ENCODE measurements around the gene EIF3I.
"Not testable (repeated sequence)": the region's sequence is repeated elsewhere in the genome, so short reads cannot be mapped to it uniquely, and the experiment has no call there.

Gene EIF3I

DNA sequence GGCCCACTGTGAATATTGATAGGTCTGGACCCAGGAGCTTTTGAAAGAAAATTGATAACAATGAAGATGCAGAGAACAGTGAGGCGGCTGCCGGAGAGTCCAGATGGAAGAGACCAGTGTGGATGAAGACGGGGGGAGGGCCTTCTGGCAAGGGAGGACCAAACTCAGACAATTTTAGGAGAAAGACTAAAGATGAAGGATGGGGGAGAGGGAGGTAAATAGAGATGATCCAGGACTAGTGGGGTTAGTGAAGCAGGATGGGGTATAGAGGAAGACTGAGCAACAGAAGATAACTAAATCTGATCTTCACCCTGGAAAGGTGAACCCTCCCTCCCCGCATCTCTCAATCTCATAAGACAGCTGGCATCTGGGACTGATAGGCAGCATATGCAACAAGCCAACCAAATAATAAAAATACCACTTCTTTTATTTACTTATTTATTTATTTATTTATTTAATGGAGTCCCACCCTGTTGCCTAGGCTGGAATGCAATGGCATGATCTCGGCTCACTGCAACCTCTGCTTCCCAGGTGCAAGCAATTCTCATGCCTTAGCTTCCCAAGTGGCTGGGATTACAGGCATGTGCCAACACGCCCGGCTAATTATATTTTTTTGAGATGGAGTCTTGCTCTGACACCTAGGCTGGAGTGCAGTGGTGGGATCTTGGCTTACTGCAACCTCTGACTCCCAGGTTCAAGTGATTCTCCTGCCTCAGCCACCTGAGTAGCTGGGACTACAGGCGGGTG, 10.5 kb downstream of the EIF3I start:
- DNase-seq, result no peak

DNA sequence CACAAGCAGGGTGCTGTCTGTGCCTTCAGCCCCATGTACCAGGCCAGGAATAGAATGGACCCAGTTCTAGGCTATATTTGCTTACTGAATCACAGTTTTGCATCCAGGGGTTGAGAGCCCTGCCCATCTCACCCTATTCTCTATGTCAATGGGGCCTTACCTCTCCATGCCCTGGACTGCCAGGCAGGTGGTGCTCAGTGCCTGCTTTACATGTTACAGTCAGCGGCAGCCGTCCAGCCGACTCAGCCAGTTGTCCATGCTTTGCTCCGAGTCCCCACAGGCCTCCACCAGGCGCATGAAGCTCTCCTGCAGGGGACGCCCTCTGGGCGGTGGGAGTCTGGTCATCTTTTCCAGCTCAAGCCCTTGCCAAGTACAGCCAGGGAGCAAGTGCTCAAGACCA, 12.6 kb downstream of the EIF3I start:
- no peak for DNase-seq

DNA sequence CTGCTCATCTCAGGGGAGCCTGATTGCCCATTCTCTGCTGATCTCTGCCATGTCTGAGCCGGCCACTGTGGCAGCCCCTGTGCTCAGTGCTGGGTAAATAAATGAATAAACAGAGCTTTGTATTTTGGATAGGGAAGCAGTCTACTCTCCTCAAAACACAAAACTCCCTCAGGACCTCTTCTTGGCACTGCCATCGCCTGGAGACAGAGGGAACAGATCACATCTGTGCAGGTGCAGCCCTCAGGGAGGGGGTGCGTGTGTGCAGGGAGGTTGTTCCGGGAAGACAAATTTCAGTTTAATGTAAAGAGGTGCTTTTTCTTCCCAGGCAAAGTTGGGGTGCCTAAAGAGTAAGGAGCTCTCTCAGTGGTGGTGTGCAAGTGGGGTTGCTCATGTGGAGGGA, 17.1 kb downstream of the EIF3I start:
- DNase-seq, result no peak

DNA sequence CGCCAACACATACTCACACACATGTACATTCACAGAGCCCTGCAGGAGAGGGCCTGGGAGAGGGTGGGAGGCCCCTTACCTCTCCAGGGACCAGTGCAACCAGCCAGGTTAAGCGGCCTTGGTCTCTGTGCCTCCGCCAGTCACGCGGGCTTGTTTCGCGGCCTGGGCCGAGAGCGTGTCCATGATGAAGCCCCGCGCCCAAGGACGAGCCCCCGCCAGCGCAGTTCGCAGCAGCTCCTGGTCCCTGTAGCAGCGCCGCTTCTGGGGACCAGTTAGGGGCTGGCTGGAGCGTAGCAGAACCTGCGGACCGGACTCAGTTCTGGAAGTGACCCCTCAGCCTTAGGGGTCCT, 17.6 kb downstream of the EIF3I start:
- no peak for DNase-seq

DNA sequence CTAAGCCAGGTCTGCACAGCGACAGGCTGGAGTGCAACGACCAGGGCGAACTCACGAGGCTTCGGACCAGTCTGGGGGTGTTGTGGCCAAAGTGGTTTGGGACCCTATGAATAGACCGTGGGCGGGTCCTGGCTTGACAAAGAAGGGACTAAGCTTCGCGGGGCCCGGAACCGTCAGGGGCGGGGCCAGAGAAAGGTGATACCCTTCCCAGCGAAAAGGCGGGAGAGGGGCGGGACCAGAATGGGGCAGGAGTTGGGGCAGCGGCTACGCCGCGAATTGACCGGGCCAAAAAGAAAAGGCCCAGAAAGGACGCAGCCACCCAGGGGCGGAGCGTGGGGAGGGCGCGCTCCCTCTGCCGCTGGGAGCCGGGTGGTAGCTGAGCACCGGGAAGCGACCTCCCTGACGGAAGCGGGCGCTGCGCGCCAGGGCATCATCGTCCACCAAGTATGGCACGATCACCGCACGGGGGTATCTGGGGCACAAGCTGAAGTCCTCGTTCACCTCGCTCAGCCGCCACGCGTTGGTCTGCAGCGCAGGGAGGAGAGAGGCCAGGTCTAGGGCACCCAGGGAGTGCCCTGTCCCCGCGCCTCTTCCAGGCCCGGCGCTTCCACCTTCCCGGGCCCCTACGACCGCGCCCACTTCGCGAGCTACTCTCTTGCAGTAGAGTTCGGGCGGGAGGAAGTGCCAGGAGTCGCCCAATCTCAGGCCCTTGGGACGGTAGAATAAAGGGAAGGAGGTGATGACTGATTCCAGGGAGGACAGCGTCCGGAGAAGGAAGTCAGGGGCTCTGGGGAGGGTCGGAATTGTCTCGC, 18.1 kb downstream of the EIF3I start:
- no peak for DNase-seq

DNA sequence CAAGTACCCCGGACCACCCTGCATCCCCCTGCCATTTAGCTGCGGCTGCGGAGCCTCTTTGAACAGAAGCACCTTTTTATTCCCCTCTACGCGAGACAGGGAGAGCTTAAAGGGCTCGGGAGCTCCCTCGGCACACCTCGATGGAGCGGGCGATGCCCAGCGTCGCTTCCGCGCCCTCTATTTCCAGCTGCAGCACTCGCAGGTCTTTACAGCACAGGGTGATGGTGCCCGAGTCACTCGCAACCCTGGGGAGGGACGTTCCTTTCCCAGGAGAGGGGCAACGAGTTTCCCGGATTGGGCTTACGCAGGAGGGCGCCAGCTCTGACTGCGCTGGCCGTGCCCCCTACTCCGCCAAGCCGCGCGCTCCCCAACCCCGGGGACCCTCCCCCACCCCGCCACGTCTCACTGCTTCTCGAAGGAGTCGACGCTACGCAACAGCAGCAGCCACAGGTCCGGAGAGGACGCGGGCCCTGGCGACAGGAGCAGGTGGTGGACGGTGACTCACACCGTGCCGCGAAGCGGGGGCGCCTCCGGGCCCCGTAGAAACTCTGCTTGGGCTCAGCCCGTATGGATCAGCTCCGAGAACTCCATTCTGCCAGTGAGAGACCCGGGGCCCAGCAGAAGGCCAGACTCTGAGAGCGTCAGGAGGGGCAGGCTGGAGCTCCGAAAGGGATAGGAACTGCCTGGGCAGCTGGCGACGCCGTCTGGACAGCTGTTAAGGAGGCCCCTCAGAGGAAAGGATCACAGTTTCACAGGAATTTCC, 19.0 kb downstream of the EIF3I start:
- peak; percentile 57 for DNase-seq

DNA sequence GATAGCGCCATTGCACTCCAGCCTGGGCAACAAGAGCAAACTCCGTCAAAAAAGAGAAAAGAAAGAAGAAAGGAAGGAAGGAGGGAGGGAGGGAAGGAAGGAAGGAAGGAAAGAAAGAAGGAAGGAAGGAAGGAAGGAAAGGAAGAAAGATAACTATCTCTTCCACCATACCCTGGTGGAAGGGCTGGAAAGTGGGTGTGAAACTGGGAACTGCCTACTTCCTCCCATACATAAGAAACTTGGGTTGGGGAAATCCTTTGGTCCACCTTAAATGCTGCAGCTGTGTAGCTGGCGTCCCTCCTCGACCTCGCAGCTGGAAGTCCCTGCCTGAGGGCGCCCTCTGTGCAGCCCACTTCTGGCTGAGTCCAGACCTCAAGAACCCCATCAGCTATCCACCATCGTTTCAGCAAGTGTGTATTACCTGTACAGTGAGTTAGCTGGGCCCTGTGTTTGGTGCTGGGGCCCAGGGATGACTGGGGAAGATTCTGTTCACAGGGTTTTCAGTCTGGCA, 20.2 kb downstream of the EIF3I start:
- DNase-seq, result no peak

DNA sequence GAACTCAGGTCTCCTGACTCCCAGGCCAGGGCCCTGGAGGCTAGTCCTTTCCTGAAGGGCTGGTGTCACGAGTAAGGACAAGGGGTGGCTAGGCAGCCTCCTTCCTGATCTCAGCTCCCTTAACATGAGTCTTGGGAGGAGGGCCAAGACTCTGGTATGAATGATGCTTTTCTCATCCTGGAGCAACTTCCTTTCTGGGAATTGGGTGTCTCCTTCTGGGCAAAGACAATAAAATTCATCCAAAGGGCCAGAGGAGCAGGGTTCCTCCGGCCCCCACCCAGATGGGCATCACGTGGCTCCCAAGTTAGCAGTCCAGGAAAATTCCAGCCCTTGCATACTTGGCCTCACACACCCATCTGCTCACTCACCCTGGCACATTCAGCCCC, 24.7 kb downstream of the EIF3I start, which contains the start of gene FAM167B:
TSS of gene FAM167B (plus strand) at position 335 of the 386 bp plus-strand sequence. CDS start 200 bp downstream, outside the sequence.
- DNase-seq, result no peak

DNA sequence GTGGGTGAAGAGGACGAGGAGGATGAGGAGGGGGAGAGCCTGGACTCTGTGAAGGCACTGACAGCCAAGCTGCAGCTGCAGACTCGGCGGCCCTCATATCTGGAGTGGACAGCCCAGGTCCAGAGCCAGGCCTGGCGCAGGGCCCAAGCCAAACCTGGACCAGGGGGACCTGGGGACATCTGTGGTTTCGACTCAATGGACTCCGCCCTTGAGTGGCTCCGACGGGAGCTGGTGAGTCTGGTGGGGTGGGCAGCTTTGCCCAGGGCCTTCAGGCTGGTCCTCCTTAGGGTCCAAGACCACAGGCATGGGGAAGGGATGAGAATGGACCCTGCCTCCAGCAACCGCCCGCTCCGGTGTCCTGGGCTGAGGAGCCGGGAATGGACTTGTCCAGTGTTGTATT, 25.2 kb downstream of the EIF3I start:
- DNase-seq, result no peak

DNA sequence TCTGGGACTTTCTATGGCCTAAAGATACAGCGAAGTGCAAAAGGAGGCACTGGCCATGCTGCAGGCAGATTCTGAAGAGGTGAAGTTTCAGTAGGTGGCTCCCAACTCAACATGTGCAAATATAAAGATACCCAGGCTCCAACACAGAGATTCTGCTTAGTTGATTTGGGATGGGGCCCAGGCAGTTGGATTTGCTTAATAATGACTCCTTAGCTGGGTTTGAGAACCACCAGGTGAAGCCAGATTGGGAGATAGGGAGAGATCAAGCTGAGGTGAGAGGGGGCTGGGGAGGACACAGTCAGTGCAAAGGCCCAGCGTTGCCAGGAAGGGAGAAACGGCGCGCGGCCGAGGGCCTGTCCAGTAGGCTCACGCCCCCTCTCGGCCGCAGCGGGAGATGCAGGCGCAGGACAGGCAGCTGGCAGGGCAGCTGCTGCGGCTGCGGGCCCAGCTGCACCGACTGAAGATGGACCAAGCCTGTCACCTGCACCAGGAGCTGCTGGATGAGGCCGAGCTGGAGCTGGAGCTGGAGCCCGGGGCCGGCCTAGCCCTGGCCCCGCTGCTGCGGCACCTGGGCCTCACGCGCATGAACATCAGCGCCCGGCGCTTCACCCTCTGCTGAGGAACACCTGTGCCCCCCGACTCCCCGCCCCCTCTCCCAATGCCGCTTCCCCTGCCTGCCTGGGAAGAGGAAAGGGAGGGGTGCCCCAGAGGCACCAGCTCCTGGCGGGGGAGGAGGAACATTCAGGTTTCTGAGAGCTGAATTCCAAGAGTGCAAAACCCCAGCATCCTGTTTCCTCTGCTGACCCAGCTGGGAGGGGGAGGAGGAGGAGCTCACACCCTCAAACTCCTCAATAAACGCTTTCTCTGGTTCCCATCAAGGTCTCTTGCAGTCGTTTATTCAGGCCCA, 26.0 kb downstream of the EIF3I start:
- DNase-seq, result peak; percentile 8

DNA sequence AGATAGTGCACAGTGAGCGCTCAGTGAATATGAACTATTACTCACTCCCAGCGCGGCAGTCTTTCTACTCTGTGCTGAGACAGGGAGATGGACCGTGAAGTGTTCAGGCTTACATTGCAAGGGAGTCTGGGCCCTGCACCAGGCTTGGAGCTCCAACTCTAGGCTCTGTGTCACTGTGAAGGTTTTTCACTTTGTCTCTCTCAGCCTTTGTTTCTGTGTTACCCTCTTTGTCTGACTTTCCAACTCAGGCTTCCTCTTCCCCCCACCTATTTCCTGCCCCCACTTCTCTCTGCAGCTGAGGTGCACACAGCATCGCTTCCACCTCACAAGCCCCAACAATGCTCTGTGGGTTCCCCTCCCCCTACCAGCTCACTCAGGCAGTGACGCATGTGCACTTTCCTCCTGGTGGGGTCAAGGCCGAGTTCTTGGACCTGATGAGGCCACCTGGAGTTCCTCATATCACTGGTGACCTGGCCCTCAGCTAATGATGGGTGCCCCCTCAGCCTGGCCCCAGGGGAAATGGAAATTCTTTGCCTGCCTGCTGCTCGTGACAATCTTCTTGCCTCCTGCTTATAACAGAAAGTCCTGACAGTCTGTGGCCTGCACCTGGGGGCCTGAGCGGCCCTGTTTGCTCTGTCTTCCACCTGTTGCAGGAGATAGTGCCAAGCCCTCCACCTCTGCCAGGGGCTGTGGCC, 27.8 kb downstream of the EIF3I start:
- no peak for DNase-seq

DNA sequence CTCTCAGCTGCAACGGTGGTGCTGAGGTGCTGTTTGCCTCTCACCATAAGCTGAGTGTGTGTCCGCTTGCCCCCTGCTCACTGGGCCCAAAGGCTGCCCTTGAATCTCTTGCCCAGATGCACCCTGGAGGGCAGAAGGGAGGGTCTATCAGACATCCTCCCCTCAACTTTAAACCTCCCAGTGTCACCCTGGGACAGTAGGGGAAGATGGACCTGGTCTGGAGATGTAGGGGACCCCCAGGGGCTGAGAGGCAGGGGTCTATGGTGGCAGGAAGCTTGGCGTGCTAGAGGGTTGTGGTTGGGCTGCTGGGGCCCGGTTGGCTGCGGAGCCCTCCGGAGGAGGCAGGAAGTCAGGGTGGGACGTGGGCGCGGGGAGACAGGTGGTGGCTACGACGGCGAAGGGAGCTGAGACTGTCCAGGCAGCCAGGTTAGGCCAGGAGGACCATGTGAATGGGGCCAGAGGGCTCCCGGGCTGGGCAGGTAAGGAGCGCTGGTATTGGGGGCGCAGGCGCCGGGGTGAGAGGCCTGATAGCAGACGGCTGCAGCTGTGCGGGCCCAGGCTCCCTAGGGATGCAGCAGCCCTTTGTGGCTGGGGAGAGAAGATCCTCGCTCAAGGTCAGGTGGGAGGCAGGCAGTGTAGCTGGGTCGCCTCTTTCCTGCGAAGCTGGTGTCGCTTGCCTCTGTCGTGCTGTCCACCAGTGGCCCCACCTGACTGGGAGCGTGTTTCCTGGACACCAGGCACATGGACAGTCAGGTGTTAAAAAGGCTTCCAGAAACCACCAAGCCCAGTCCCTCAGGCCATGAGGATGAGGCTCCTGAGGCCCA, 28.9 kb downstream of the EIF3I start, which contains the start of gene LCK:
TSS of gene LCK (plus strand) at position 373 of the 824 bp plus-strand sequence. CDS start 23,065 bp downstream, outside the sequence.
- DNase-seq, result no peak

DNA sequence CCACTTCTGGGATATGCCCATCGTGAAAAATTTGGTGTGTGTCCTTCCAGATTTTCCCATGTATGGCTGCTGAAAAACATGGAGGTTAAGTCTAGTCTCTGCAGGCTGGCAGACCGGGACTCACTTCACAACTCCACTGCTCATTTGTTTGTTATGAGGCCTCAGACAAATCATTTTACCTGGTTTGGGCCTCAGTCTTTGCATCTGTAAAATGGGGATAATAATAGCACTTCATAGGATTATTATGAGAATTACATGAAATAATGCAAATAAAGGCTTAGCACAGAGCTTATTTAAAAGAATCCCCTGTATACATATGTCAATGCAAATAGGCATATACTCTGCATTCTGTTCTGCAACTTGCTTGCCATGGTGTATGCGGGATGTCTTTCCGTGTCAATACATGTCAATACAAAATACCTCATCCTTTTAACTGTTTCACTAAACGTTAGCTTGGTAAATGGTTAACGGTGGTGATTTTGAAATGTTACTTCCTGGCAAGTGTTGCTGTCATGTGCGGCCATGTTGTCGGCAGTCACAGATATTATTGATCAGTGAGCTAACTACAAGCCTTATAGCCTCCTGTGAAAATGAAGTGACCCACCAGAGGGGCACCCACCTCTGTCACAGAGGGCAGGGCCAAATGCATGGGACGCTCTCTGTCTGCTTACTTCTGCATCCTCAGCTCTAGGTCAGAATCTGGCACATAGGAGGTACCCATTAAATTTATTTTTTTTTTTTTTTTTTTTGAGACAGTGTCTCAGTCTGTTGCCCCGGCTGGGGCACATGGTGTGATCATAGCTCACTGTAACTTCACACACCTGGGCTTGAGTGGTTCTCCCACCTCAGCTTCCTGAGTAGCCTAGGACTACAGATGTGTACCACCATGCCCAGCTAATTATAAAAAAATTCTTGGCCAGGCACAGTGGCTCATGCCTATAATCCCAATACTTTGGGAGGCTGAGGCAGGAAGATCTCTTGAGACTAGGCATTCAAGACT, 33.2 kb downstream of the EIF3I start:
- DNase-seq, result no peak

DNA sequence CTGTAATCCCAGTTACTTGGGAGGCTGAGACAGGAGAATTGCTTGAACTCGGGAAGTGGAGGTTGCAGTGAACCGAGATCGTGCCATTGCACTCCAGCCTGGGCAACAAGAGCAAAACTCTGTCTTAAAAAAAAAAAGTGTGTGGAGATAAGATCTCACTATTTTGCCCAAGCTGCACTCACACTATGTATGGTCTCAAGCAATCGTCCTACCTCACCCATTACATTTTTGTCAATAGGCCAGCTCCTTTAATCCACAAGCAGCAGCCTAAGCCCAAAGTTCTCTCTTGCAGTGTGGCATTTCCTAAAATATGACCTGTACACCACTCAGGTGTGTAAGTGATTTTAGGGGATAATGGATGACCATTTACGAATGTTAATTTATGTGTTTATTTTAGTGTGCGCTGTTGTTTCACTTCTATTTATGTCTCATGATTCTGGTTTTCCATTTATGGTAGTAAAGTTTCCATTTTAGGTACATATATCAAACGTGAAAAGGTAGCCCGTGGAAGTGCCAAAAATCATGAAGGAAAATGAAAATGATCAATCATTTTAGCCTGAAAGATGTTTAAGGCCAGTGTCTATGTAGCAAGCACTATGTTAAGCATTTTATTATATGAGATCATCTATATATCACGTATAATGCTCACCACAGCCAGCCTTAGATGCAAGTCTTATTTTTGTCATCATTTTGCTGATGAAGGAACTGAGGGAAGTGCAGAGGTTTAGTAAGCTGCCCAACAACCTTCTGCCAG, 34.4 kb downstream of the EIF3I start:
- DNase-seq, result no peak

DNA sequence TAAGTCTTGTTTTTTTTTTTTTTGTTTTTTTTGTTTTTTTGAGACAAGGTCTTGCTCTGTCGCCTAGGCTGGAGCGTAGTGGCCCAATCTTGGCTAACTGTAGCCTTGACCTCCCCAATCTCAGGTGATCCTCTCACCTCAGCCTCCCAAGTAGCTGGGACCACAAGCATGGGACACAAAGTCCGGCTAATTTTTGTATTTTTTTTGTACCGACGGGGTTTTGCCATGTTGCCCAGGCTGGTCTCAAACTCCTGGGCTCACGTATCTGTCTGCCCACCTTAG, 35.0 kb downstream of the EIF3I start:
- DNase-seq, result no peak

DNA sequence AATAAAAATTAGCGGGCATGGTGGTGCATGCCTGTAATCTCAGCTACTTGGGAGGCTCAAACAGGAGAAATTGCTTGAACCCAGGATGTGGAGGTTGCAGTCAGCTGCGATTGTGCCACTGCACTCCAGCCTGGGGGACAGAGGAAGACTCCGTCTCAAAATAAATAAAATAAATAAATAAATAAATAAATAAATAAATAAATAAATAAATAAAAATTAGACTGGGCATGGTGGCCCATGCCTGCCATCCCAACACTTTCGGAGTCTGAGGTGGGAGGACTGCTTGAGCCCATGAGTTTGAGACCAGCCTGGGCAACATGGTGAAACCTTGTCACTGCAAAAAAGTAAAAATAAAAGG, 41.0 kb downstream of the EIF3I start:
- not testable (repeated sequence) for DNase-seq

DNA sequence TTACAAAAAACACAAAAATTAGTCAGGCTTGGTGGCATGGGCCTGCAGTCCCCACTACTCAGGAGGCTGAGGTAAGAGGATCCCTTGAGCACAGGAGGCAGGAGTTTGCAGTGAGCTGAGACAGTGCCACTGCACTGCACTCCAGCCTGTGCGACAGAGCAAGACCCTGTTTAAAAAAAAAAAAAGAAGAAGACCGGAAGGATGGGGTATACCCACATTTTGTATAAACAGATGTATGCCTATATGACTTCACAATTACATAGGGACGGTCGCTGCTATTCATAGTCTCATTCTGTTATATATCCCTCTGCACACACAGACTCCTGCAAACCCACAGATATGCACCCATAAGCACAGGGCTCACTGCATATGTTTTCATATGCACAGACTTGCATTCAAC, 41.5 kb downstream of the EIF3I start:
- no peak for DNase-seq

DNA sequence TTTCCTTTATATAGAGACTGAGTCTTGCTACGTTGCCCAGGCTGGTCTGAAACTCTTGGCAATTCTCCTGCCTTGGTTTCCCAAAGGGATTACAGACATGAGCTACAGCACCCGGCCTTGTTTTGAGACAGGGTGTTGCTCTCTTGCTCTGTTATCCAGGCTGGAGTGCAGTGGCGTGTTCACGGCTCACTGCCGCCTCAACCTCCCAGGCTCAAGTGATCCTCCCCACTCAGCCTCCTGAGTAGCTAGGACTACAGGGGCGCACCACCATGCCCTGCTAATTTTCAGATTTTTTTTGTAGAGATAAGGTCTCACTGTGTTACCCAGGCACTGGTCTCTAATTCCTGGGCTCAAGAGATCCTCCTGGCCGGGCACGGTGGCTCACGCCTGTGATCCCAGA, 43.6 kb downstream of the EIF3I start:
- no peak for DNase-seq
